Measurements from ENCODE around the gene UBALD2.
"Not testable (repeated sequence)": the region's sequence is repeated elsewhere in the genome, so short reads cannot be mapped to it uniquely, and the experiment has no call there.

Gene UBALD2

DNA sequence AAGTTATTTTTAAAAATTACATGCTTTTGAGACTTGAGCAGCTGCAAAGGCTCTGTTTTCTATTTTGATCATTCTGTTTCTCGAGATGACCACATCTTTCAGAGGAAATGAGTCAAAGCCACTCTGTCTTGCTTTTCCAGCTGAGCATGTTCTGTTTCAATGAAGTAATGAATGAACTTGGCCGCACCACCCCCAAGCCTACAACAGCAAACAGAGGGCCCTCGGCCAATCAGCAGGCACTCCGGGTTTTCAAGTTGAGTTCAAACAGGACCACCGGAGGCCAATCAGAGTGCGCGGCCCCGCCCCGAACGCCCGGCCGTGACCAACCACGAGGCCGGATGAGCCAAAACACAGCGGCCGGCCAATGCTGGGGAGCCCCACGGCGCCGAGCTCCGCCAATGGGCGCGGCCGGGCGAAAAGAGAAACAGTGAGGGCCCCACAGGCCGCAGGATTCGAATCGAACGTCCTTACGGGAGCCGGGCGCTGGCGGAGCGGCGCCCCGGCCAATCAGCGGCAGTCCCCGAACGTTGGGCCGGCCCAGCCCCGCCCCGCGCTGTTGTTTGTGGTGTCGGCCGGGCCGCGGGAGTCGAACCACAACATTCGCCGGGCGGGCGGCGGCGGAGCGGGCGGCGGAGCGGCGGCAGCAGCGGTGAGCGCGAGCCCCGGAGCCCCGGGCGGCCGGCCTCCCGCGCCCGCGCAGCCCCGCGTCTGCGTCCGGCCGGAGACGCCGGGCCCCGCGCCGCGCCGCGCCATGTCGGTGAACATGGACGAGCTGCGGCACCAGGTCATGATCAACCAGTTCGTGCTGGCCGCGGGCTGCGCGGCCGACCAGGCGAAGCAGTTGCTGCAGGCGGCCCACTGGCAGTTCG, at the start of gene UBALD2:
Gene UBALD2 (plus strand): TSS at position 594 of the 869 bp plus-strand sequence. CDS start 158 bp downstream, at position 752.
- Histone ChIP-seq H3K9ac (ENCODE audit: insufficient read length, low read depth) (peak within 1 kb of the TSS; percentile 84), H3K4me3 (ENCODE audit: insufficient read length, low read depth) (peak within 1 kb of the TSS; percentile 78), H3K27me3 (ENCODE audit: insufficient read depth, insufficient read length) (no peaks in the 10 kb centered on the region), H3K4me1 (ENCODE audit: insufficient read depth, insufficient read length) (peaks cover 13% of the 10 kb centered on the region), H3K36me3 (ENCODE audit: insufficient read depth, insufficient read length, low read length) (peaks cover 9% of the 10 kb centered on the region), H3K9me3 (ENCODE audit: insufficient read depth, low read length) (no peaks in the 10 kb centered on the region)
- DNase-seq (ENCODE audit: low read depth, low spot score): peak; percentile 93
- no peak for TF ChIP-seq ZNF274 (IDR thresholded peaks at IDR 0.05; ENCODE audit: low read depth, low read length)
- no peak for TF ChIP-seq SUZ12 (IDR thresholded peaks at IDR 0.05; ENCODE audit: extremely low read depth, insufficient read depth, insufficient read length)
- no peak for TF ChIP-seq YY1 (IDR thresholded peaks at IDR 0.05; ENCODE audit: insufficient read depth, insufficient read length)

DNA sequence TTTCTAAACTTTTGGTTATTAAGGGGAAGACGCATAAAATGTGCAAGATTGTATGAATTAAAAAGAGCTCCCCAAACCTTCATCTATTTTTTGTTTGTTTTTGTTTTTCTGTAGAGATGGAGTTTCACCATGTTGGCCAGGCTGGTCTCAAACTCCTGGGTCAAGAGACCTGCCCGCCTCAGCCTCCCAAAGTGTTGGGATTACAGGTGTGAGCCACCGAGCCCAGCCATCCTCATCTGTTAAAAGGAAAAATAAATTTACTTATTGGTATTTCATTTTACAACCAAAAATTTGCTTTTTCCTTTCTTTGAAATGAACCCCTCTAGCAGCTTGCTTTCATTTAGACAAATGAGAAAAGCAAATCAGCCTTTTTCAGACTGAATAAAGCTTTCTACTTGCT, 48.1 kb upstream of the UBALD2 start:
- H3K9ac ChIP-seq (ENCODE audit: insufficient read length, low read depth): no peak overlapping the region
- H3K4me1 ChIP-seq (ENCODE audit: insufficient read depth, insufficient read length): peaks cover 5% of the 10 kb centered on the region
- no peak for DNase-seq (ENCODE audit: low read depth, low spot score)

DNA sequence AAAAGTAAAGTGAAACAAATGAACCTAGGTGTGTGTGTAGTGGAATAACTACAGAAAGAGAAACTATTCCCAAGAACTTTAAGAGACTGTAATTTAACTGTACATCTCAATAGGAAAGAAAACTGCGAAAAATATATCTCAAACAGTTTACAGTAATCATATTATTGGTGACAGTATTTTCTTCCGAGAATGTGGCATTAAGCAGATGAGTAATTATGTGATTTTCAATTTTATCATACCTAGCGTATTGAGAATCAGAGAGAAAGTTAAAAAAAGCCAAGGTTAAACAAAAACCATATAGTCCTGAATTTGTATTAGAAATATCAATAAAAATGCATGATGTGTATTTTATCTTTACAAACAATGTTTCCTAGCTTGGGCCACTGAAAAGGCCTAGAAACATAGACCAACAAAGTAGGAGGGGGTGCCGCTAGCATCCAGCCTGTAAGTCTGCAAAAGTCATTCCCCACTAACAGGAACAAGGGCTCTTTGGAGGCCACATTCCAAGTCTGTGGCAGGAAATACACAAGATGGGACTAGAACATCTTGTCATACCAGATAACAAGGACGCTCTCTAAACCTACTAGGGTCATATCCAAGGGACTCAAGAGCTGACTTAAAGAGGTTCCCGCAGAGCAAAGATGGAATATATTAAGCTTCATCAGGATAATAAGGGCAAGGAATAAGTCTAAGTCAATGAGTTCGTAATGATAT, 45.3 kb upstream of the UBALD2 start:
- Histone ChIP-seq H3K4me3 (ENCODE audit: insufficient read length, low read depth) (no peak overlapping the region), H3K4me1 (ENCODE audit: insufficient read depth, insufficient read length) (no peaks in the 10 kb centered on the region), H3K36me3 (ENCODE audit: insufficient read depth, insufficient read length, low read length) (no peaks in the 10 kb centered on the region), H3K9ac (ENCODE audit: insufficient read length, low read depth) (no peak overlapping the region), H3K27me3 (ENCODE audit: insufficient read depth, insufficient read length) (no peaks in the 10 kb centered on the region), H3K9me3 (ENCODE audit: insufficient read depth, low read length) (no peaks in the 10 kb centered on the region)
- no peak for DNase-seq (ENCODE audit: low read depth, low spot score)
- no peak for TF ChIP-seq SUZ12 (IDR thresholded peaks at IDR 0.05; ENCODE audit: extremely low read depth, insufficient read depth, insufficient read length)
- no peak for TF ChIP-seq YY1 (IDR thresholded peaks at IDR 0.05; ENCODE audit: insufficient read depth, insufficient read length)
- TF ChIP-seq ZNF274 (IDR thresholded peaks at IDR 0.05; ENCODE audit: low read depth, low read length): no peak

More for the DNA sequence above, 48.1 kb upstream of the UBALD2 start:
- Histone ChIP-seq H3K4me3 (ENCODE audit: insufficient read length, low read depth) (no peak overlapping the region), H3K9me3 (ENCODE audit: insufficient read depth, low read length) (no peaks in the 10 kb centered on the region), H3K27me3 (ENCODE audit: insufficient read depth, insufficient read length) (no peaks in the 10 kb centered on the region), H3K36me3 (ENCODE audit: insufficient read depth, insufficient read length, low read length) (no peaks in the 10 kb centered on the region)
- TF ChIP-seq ZNF274 (IDR thresholded peaks at IDR 0.05; ENCODE audit: low read depth, low read length) (no peak), YY1 (IDR thresholded peaks at IDR 0.05; ENCODE audit: insufficient read depth, insufficient read length) (no peak), SUZ12 (IDR thresholded peaks at IDR 0.05; ENCODE audit: extremely low read depth, insufficient read depth, insufficient read length) (no peak)

DNA sequence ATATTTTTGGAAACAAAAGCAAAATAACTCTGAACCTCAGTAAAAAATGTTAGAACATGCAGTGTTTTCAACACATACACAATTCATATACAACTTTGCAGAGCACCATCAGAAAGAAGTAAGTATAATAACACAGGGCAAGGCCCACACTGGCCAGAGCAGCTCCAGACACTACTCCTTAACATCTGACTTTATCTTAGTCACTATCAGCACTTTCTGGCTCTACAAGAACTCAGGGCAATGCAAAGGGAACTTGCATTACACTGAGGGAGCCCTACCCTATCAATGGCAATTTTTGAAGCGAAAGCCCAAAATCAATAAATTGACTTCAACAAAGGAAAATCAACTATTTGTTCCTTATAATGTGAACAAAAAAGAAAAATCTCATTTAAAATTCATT, 41.3 kb upstream of the UBALD2 start:
- Histone ChIP-seq H3K9me3 (ENCODE audit: insufficient read depth, low read length) (no peaks in the 10 kb centered on the region), H3K9ac (ENCODE audit: insufficient read length, low read depth) (no peak overlapping the region), H3K27me3 (ENCODE audit: insufficient read depth, insufficient read length) (no peaks in the 10 kb centered on the region), H3K4me3 (ENCODE audit: insufficient read length, low read depth) (no peak overlapping the region), H3K4me1 (ENCODE audit: insufficient read depth, insufficient read length) (no peaks in the 10 kb centered on the region), H3K36me3 (ENCODE audit: insufficient read depth, insufficient read length, low read length) (no peaks in the 10 kb centered on the region)
- TF ChIP-seq YY1 (IDR thresholded peaks at IDR 0.05; ENCODE audit: insufficient read depth, insufficient read length): no peak
- no peak for TF ChIP-seq ZNF274 (IDR thresholded peaks at IDR 0.05; ENCODE audit: low read depth, low read length)
- TF ChIP-seq SUZ12 (IDR thresholded peaks at IDR 0.05; ENCODE audit: extremely low read depth, insufficient read depth, insufficient read length): no peak
- DNase-seq (ENCODE audit: low read depth, low spot score): no peak

DNA sequence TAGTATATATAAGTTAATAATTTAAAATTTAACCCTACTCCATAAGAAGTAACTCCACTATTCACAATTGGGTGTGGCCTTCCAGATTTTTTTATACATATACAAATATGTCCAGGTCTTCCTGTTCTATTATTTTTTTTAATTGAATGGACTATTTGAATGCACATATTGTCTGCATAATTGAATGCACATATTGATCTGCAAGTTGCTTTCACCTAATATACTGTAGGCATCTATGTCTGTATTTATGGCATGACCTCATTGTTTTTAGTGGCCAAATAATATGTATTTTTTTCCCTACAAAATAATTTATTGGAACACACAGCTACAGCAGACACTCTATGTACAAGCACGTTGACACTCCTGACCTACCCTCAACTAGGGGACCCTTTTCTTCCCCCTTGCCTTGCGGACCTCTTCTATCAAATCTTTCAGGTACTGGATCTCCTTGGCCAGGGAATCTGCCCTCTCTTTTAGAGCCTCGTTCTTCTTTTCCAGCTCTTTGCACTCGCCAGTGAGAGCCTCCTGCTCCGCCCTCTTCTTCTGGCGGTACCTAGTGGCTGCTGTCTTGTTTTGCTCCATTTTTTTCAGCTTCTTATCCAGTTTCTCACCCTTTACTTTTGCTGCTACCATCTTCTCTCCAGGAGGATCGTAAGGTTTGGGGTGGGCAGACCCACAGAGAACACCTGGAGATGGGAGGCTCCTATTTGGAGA, 39.6 kb upstream of the UBALD2 start:
- H3K27me3 ChIP-seq (ENCODE audit: insufficient read depth, insufficient read length); DNase-seq (ENCODE audit: low read depth, low spot score); H3K36me3 ChIP-seq (ENCODE audit: insufficient read depth, insufficient read length, low read length); H3K9me3 ChIP-seq (ENCODE audit: insufficient read depth, low read length); H3K4me3 ChIP-seq (ENCODE audit: insufficient read length, low read depth); H3K4me1 ChIP-seq (ENCODE audit: insufficient read depth, insufficient read length); H3K9ac ChIP-seq (ENCODE audit: insufficient read length, low read depth): not testable (repeated sequence)

DNA sequence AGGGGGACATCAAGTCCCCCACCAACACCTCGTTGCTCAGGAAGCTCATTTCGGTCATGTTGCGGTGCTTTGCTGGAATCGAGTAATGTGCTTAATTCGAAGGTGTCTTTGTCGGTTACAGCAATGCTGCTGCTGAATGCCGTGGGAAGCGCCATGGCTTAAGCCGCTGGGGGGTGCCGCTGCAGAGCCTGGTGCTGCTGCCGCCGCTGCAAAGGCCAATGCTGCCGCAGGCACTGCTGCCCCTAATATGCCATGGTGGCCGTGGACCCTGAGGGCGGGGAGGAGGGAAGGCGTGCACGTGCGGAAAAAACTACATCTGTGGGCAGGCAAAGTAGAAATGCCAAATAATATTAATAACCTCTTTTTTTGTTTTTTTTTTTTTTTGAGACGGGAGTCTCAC, 38.4 kb upstream of the UBALD2 start:
- H3K27me3 ChIP-seq (ENCODE audit: insufficient read depth, insufficient read length); H3K36me3 ChIP-seq (ENCODE audit: insufficient read depth, insufficient read length, low read length); H3K9ac ChIP-seq (ENCODE audit: insufficient read length, low read depth); H3K9me3 ChIP-seq (ENCODE audit: insufficient read depth, low read length); H3K4me1 ChIP-seq (ENCODE audit: insufficient read depth, insufficient read length); DNase-seq (ENCODE audit: low read depth, low spot score); H3K4me3 ChIP-seq (ENCODE audit: insufficient read length, low read depth): not testable (repeated sequence)

DNA sequence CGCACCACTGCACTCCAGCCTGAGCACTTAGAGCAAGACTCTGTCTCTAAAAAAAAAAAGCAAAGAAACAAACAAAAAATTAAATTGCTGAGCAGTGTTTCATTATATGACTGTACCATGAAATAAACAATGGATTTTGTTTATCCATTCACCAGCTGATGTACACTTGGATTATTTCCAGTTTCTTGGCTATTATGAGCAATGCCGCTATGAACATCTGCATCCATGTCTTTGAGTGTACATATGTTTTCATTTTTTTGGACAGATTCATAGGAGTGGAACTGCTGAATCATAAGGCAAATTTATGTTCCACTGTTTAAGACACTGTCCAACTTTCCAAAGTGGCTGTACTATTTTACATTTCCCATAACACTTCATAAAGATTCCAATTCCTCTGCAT, 32.8 kb upstream of the UBALD2 start:
- Histone ChIP-seq H3K9ac (ENCODE audit: insufficient read length, low read depth) (no peak overlapping the region), H3K36me3 (ENCODE audit: insufficient read depth, insufficient read length, low read length) (no peaks in the 10 kb centered on the region), H3K9me3 (ENCODE audit: insufficient read depth, low read length) (no peaks in the 10 kb centered on the region), H3K4me3 (ENCODE audit: insufficient read length, low read depth) (no peak overlapping the region), H3K27me3 (ENCODE audit: insufficient read depth, insufficient read length) (peaks cover under 1% of the 10 kb centered on the region), H3K4me1 (ENCODE audit: insufficient read depth, insufficient read length) (no peaks in the 10 kb centered on the region)
- TF ChIP-seq ZNF274 (IDR thresholded peaks at IDR 0.05; ENCODE audit: low read depth, low read length): no peak
- no peak for TF ChIP-seq YY1 (IDR thresholded peaks at IDR 0.05; ENCODE audit: insufficient read depth, insufficient read length)
- no peak for TF ChIP-seq SUZ12 (IDR thresholded peaks at IDR 0.05; ENCODE audit: extremely low read depth, insufficient read depth, insufficient read length)
- DNase-seq (ENCODE audit: low read depth, low spot score): no peak

Measured in NT2/D1 (cell line).